Memory B cell (primary cell): ENCODE data around the gene CTAGE15.
"Not testable (repeated sequence)": the region's sequence is repeated elsewhere in the genome, so short reads cannot be mapped to it uniquely, and the experiment has no call there.

Experiments
- ATAC-seq: fragments of 150-1000 bp; cut with Tn5 transposase; 2 replicates; pipeline ENCODE4 v1.10.0; 2021; ENCODE audit warnings: low read depth, mild to moderate bottlenecking, moderate library complexity
- DNase-seq, 2 donors: peaks; one replicate each; pipeline ENCODE4 v3.0.0; 2022; ENCODE audit warnings: low spot score in 2 of 2
- H3K27ac Mint-ChIP-seq: one replicate; pipeline ENCODE4 v1.8.0; 2022; ENCODE audit warnings: mild to moderate bottlenecking, moderate library complexity, mixed read lengths
- H3K27me3 Mint-ChIP-seq: one replicate; pipeline ENCODE4 v1.8.0; 2022; ENCODE audit warnings: mixed read lengths
- H3K36me3 Mint-ChIP-seq: one replicate; pipeline ENCODE4 v1.8.0; 2022; ENCODE audit warnings: mild to moderate bottlenecking, mixed read lengths
- H3K4me1 Mint-ChIP-seq: one replicate; pipeline ENCODE4 v1.8.0; 2022; ENCODE audit warnings: mixed read lengths
- H3K4me3 Mint-ChIP-seq: one replicate; pipeline ENCODE4 v1.8.0; 2022; ENCODE audit warnings: mild to moderate bottlenecking, moderate library complexity, mixed read lengths
- H3K9me3 Mint-ChIP-seq: one replicate; pipeline ENCODE4 v1.8.0; 2022; ENCODE audit warnings: mixed read lengths

CTAGE15 gene, protein sequence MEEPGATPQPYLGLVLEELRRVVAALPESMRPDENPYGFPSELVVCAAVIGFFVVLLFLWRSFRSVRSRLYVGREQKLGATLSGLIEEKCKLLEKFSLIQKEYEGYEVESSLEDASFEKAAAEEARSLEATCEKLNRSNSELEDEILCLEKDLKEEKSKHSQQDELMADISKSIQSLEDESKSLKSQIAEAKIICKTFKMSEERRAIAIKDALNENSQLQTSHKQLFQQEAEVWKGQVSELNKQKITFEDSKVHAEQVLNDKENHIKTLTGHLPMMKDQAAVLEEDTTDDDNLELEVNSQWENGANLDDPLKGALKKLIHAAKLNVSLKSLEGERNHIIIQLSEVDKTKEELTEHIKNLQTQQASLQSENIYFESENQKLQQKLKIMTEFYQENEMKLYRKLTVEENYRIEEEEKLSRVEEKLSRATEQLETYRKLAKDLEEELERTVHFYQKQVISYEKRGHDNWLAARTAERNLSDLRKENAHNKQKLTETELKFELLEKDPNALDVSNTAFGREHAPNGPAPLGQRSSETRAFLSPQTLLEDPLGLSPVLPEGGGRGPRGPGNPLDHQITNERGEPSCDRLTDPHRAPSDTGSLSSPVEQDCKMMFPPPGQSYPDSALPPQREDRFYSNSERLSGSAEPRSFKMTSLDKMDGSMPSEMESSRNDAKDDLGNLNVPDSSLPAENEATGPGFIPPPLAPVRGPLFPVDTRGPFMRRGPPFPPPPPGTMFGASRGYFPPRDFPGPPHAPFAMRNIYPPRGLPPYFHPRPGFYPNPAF

DNA sequence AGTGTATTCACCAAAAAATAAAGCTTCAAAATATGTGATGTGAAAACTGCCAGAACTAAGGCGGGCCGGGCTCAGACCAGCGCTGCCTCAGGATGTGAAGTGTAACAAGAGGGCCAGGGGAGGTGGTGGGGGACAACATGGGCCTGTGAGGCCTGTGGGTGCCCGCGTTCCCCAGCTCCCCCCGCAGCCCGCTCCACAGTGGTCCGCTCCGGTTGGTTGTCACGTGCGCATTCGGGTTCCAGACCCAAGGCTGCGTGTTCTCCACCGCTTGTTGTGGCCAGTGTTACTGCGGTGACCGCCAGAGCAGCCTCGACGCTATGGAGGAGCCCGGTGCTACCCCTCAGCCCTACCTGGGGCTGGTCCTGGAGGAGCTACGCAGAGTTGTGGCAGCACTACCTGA, at the start of gene CTAGE15:
TSS of gene CTAGE15 (plus strand) at position 301 of the 400 bp plus-strand sequence. CDS start at position 318, 17 bp downstream.
- H3K36me3 Mint-ChIP-seq, H3K4me3 Mint-ChIP-seq, H3K27me3 Mint-ChIP-seq, ATAC-seq, H3K9me3 Mint-ChIP-seq, H3K4me1 Mint-ChIP-seq, DNase-seq, H3K27ac Mint-ChIP-seq: not testable (repeated sequence)

DNA sequence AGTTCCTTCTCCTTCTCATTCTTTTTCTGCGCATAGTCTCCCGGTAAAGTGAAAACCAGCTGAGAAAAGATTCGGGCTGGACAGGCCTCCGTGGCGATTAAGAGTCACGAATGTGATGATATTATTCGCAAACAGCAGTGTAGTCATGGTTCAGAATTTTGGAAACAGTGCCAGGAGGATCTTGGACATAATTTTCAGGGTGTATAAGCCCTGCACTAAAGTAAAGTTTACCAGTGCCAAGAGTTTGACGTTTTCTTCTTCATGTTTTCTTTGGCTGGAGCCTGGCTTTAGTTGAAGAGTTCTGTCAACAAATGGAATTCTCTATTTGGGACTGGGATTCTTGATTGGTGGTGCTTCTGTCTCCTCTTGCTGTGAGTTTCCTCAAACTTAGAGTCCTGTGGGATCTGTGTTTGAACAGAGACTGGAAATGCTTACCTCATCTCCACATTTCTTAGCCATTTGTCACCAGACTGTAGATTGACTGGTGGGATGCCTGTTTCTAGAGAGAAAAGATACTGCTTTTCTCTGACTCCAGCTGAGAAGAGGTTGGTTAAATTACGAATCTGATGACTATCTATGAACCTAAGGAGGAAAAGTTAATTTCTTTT, 49.2 kb upstream of the CTAGE15 start:
- not testable (repeated sequence) for ATAC-seq, H3K4me3 Mint-ChIP-seq, H3K9me3 Mint-ChIP-seq, H3K4me1 Mint-ChIP-seq, H3K27ac Mint-ChIP-seq, DNase-seq, H3K36me3 Mint-ChIP-seq
- H3K27me3 Mint-ChIP-seq = peaks cover 10% of the 10 kb centered on the region

DNA sequence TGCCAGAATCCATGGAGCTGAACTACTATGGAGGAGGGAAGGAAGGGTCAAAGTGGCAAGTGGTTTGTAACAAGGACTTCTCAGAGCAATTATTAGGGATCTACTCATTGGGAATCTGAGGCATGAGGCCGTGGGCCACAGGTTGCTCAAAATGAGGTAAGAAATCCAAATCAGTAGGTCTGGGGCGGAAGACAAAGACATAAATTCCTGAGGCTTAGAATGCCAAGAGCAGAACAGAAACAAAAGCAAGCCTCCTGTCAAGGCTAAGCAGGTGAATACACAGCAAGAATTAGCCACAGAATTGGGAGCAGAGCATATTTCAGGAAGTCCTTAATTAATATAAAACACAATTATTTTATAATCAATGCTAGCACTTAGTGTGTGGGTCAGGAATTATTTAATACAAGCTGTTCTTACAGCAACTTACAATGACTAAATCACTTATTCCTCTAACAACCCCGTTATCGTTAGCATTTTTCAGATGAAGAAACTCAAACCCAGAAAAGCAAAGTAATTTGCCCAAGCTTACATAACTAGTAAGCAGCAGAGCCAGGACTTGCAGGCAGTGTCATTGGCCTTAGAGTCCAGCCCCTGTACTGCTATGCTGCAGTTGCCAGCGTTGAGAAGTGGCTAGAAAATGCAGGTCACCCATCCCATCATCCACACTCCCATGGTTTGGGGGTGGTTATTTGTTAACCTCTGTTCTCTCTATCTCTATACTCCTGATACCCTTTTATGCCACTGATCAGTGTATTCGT, 40.3 kb upstream of the CTAGE15 start:
- H3K4me1 Mint-ChIP-seq, H3K4me3 Mint-ChIP-seq, ATAC-seq, H3K9me3 Mint-ChIP-seq, H3K36me3 Mint-ChIP-seq, H3K27ac Mint-ChIP-seq, H3K27me3 Mint-ChIP-seq, DNase-seq: not testable (repeated sequence)

DNA sequence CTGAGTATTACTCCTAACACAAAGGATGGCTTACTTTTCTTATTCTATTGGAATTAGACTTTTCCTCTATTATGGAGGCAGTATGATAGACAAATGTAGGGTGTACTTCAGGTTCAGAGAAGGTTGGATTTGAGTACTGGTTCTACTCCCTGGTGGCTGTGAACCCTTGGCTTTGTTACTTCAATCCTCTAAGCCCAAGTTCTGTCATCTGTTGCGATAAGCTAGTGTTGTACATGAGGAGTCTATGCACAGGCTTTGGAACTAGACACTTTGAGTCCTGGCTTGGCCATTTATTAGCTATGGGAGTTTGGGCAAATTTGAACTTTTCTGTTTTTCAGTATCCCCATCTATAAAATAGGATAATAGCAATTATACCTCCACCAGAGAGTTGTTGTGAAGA, 39.7 kb upstream of the CTAGE15 start:
- not testable (repeated sequence) for H3K4me1 Mint-ChIP-seq, H3K36me3 Mint-ChIP-seq, DNase-seq, ATAC-seq, H3K9me3 Mint-ChIP-seq, H3K4me3 Mint-ChIP-seq, H3K27me3 Mint-ChIP-seq, H3K27ac Mint-ChIP-seq

DNA sequence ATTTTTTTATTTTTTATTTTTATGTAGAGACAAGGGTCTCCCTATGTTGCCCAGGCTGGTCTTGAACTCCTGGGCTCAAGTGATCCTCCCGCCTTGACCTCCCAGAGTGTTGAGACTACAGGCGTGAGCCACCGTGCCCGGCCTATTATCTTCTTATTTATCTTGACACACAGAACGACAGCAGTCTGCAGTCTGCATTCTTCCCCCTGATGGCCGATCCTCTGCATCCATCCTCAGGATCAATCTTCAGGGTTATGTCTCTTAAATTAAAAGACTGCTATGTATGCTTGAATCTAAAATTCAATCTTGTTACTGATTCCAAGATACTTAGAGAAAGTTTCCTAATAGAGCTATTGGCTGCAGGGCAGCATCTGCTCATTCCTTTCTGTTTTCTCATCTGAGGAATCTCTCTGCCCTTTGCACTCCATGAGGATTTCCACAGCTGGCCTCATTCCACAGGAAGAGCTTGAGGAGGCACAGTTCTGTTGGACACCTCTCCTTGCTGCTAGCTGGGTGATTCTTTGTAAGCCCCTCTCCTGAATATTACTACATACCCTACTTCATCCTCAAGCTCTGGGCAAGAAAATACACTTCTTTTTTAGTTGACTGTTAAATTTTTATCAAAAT, 38.3 kb upstream of the CTAGE15 start:
- H3K9me3 Mint-ChIP-seq, H3K27ac Mint-ChIP-seq, H3K27me3 Mint-ChIP-seq, H3K36me3 Mint-ChIP-seq, DNase-seq, H3K4me3 Mint-ChIP-seq, H3K4me1 Mint-ChIP-seq, ATAC-seq: not testable (repeated sequence)

DNA sequence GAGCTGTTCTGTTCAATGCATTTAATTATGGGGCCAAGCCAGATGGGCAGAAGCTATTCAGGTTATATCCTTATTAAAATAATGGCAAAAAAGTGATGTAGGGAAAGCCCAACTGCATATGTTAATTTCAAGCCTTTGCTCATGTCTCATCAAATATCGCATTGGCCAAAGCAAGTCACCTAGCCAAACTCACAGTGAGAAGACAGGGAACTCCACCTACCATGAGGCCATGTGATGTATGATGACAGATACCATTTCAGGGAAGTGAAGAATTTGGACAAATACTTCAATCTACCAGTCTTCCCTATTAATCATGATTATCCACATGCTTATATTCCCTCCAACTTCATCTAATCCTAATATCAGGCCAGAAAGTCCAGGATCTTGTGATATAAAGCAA, 35.2 kb upstream of the CTAGE15 start:
- not testable (repeated sequence) for H3K4me1 Mint-ChIP-seq, H3K4me3 Mint-ChIP-seq, H3K27me3 Mint-ChIP-seq, H3K27ac Mint-ChIP-seq, H3K36me3 Mint-ChIP-seq, DNase-seq, H3K9me3 Mint-ChIP-seq, ATAC-seq

DNA sequence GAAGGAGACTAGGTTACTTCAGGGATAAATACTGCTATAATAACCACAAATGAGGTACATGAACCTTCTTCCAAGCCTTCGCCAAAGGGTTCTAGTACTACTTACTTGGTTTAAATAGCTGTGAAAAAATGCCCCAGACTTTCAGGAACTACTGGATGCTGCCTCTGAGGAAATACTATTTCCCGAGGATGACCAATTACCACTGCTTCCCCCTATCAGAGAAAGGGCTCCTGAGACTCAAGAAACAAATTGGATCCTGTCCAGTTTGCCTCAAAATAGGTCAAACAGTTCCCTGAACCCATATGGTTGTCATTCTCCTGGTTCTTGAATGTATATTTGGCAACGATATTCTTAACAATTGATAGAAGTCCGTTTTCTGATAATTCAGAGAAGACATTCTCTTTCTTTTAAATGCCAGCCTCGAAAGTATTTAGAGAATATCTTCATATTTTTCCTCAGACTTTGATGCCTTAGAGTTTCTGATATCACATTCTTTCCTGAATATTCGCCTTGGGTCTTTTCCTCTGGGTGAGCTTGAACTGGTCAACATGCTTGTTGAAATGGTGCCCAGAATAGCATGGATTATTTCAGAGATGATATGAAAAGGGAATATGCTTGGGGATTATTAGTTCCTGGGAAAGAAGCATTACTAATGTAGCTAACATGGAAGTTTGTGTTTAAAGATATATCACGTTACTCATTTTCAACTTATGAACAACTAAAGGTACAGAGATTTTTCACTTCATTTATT, 28.1 kb upstream of the CTAGE15 start:
- not testable (repeated sequence) for H3K4me3 Mint-ChIP-seq, ATAC-seq, H3K9me3 Mint-ChIP-seq, H3K27ac Mint-ChIP-seq, H3K4me1 Mint-ChIP-seq, DNase-seq, H3K27me3 Mint-ChIP-seq, H3K36me3 Mint-ChIP-seq

DNA sequence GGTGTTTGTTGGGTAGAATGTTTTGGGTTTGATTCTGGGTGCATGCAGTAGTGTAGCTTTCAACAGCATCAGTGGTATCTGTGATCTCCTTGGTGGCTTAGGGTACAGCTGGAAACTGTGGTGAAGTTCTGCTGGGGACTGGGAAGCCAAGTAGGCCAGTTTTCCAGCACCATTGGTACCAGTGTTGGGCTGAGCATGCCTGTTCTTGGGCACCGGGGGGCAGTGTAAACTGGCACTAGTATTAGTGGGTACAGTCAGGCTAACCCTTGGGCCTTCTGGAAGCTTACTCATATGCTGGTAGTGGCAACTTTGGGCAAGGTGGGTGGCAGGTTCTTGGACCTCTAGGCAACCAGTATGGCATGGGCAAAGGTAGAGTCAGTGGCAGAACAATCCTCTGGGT, 15.6 kb upstream of the CTAGE15 start:
- not testable (repeated sequence) for H3K27ac Mint-ChIP-seq, H3K36me3 Mint-ChIP-seq, H3K9me3 Mint-ChIP-seq, ATAC-seq, H3K4me1 Mint-ChIP-seq, H3K4me3 Mint-ChIP-seq, H3K27me3 Mint-ChIP-seq, DNase-seq

DNA sequence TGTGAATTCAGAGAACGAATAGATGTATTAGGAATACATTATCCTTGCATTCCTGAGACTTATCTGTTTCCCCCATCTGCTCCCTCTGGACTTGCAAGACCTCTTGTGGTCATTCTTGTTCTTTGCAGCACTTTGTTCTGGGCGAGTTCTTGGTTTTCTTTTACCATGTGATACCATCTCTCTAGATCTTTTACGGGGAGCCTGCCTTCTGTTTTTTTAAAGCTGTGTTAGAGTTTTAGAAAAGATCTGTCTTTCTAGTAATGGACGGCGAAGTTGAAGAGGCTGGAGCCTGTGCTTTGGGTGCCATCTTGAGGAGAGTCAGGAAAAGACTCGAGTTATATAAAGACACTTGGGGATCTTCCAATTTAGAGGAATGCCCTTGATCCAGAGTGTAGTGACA, 8.3 kb upstream of the CTAGE15 start:
- H3K4me3 Mint-ChIP-seq, H3K9me3 Mint-ChIP-seq, H3K36me3 Mint-ChIP-seq, H3K27me3 Mint-ChIP-seq, ATAC-seq, H3K4me1 Mint-ChIP-seq, H3K27ac Mint-ChIP-seq, DNase-seq: not testable (repeated sequence)

DNA sequence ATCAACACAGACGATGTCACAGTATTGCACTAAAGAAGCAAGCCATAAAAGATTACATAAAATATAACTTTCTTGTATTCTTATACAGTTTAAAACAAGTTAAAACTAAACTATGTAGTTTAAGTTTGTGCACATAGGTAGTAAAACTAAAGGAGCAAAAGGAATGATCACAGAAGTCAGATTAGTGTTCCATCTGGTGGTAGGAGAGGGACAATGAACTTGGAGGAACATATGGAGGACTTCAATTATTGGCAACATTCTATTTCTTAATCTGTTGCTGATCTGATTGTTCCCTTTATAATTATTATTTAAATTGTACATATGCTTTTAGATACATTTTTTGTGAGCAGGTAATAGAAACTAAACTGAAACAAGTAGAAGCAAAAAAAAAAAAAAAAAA, 5.6 kb upstream of the CTAGE15 start:
- H3K27ac Mint-ChIP-seq, H3K4me3 Mint-ChIP-seq, H3K27me3 Mint-ChIP-seq, H3K36me3 Mint-ChIP-seq, H3K4me1 Mint-ChIP-seq, H3K9me3 Mint-ChIP-seq, ATAC-seq, DNase-seq: not testable (repeated sequence)

DNA sequence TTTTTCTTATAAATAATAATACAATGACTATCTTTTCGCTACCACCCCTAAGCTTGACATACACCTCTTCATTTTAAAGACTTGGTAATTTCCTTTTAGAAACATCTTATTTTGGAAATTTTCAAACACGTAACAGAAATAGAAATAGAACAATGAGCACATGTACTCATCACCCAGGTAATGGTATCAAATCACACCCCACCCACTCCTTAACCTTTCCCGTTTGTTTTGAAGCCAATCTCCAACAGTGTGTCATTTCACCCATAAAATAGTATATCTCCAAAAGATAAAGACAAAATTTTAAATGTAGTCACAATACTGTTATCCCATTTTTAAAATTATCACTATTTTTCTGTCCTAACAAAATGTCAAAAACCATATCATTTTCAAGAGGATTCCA, 16.6 kb downstream of the CTAGE15 start:
- H3K4me3 Mint-ChIP-seq, H3K36me3 Mint-ChIP-seq, ATAC-seq, DNase-seq, H3K27ac Mint-ChIP-seq, H3K27me3 Mint-ChIP-seq, H3K9me3 Mint-ChIP-seq, H3K4me1 Mint-ChIP-seq: not testable (repeated sequence)

DNA sequence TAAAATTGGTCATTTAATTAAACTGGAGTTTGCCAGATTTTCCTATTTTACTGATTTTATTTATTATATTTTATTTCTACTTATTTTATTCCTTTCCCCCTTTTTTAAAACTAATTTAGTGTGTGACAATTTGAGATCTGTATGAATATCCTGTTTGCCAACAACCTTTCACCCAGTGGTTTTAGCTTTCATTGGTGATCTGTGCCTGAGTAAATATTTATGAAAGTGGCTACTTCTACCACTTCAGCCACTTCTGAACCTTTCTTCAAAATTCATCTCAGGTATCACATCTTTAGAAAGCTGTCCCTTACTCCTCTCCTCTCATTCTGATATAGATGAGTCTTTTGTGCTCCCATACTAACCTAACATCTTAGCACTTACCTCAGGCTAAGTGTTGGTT, 18.3 kb downstream of the CTAGE15 start:
- not testable (repeated sequence) for H3K36me3 Mint-ChIP-seq, H3K9me3 Mint-ChIP-seq, H3K27me3 Mint-ChIP-seq, H3K4me3 Mint-ChIP-seq, ATAC-seq, H3K27ac Mint-ChIP-seq, H3K4me1 Mint-ChIP-seq, DNase-seq

DNA sequence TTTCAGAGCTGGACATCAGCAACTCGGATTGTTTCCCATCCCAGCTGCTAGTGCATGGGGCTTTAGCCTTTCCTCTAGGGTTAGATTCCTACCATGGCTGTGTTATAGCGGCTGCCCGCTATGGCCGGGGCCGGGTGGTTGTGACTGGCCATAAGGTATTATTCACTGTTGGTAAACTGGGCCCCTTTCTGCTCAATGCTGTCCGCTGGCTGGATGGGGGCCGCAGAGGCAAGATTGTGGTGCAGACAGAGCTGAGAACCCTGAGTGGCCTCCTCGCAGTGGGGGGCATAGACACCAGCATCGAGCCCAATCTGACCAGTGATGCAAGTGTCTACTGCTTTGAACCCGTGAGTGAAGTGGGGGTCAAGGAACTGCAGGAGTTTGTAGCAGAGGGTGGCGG, 26.5 kb downstream of the CTAGE15 start:
- not testable (repeated sequence) for H3K27ac Mint-ChIP-seq, DNase-seq, H3K27me3 Mint-ChIP-seq, H3K4me1 Mint-ChIP-seq, H3K9me3 Mint-ChIP-seq, ATAC-seq, H3K36me3 Mint-ChIP-seq, H3K4me3 Mint-ChIP-seq
